HG03159 (cell line): ENCODE measurements around the gene RBP2.

ENCODE experiments used
- ATAC-seq: cut with Tn5 transposase; IDR thresholded peaks from one replicate; pipeline ENCODE4 v1.9.1; 2021; ENCODE audit warnings: mild to moderate bottlenecking, moderate library complexity; ENCODE audit not compliant: unreplicated experiment

The RBP2 gene

GRCh38 chr3:139482206-139482605 lies 5.9 kb upstream of the RBP2 start:
- ATAC-seq: no peak

- no peak for ATAC-seq
Measured at GRCh38 chr3:139481116-139481515, 4.8 kb upstream of the RBP2 start.

GRCh38 chr3:139480585-139480984 lies 4.3 kb upstream of the RBP2 start:
- ATAC-seq: no peak

- no peak for ATAC-seq
Measured at GRCh38 chr3:139477710-139478640, 1.7 kb upstream of the RBP2 start.

- no peak for ATAC-seq
Measured at GRCh38 chr3:139473155-139473771, 3.1 kb downstream of the RBP2 start.

- ATAC-seq: no peak
Measured at GRCh38 chr3:139472380-139473010, 3.8 kb downstream of the RBP2 start.

GRCh38 chr3:139470199-139470598 lies 6.1 kb downstream of the RBP2 start:
- ATAC-seq: no peak

- ATAC-seq: no peak
Measured at GRCh38 chr3:139468399-139468798, 7.9 kb downstream of the RBP2 start.

- ATAC-seq: no peak
Measured at GRCh38 chr3:139466360-139466759, 10.0 kb downstream of the RBP2 start.

GRCh38 chr3:139465636-139466035 lies 10.7 kb downstream of the RBP2 start:
- no peak for ATAC-seq

GRCh38 chr3:139463466-139463865 lies 12.8 kb downstream of the RBP2 start:
- no peak for ATAC-seq

- no peak for ATAC-seq
Measured at GRCh38 chr3:139460529-139460928, 15.8 kb downstream of the RBP2 start.

GRCh38 chr3:139460076-139460475 lies 16.2 kb downstream of the RBP2 start:
- no peak for ATAC-seq

- ATAC-seq: no peak
Measured at GRCh38 chr3:139458348-139458747, 18.0 kb downstream of the RBP2 start.

- ATAC-seq: no peak
Measured at GRCh38 chr3:139457066-139457465, 19.2 kb downstream of the RBP2 start.

- ATAC-seq: no peak
Measured at GRCh38 chr3:139456386-139456785, 19.9 kb downstream of the RBP2 start.

- ATAC-seq: peak; percentile 61
Measured at GRCh38 chr3:139455855-139456254, 20.5 kb downstream of the RBP2 start.

- no peak for ATAC-seq
Measured at GRCh38 chr3:139455206-139455605, 21.1 kb downstream of the RBP2 start.

- no peak for ATAC-seq
Measured at GRCh38 chr3:139454346-139454745, 22.0 kb downstream of the RBP2 start.

- ATAC-seq: no peak
Measured at GRCh38 chr3:139450159-139450558, 26.2 kb downstream of the RBP2 start.

- no peak for ATAC-seq
Measured at GRCh38 chr3:139449566-139449965, 26.8 kb downstream of the RBP2 start.

- ATAC-seq: no peak
Measured at GRCh38 chr3:139448104-139448503, 28.2 kb downstream of the RBP2 start.
